Lung (tissue), 12 donors: Measurements from ENCODE around the gene ZFYVE26. TPM values are rescaled to one million over a fixed set of nuclear protein-coding genes. Genes with fewer than 3 reads are reported as not detected.
A peak's percentile ranks its signal among the peaks of the same experiment; 100 is the strongest.

Experiments
- ATAC-seq: fragments of 200-7000 bp; cut with Tn5 transposase; one replicate; pipeline ENCODE4 v1.9.1; 2020; ENCODE audit warnings: moderate number of reproducible peaks; ENCODE audit not compliant: insufficient read depth, low FRiP score
- DNase-seq, 3 donors: peaks; one replicate each; pipeline ENCODE4 v3.0.0-alpha.2; 2013 to 2017
- H3K27ac ChIP-seq, 2 donors: one replicate each; pipeline ENCODE4 v1.5.1; 2013; ENCODE audit warnings: mild to moderate bottlenecking in 2 of 2, moderate library complexity in 2 of 2, control low read depth in 1 of 2, inconsistent platforms in 1 of 2, low read depth in 1 of 2, low read length in 1 of 2
- H3K27me3 ChIP-seq, 3 donors: one replicate each; pipeline ENCODE4 v1.5.1; 2013; ENCODE audit warnings: low read length in 2 of 3; ENCODE audit not compliant: control insufficient read depth in 3 of 3, insufficient read depth in 3 of 3
- H3K36me3 ChIP-seq, 4 donors: one replicate each; pipeline ENCODE4 v1.5.1; 2013; ENCODE audit warnings: low read length in 4 of 4, mild to moderate bottlenecking in 1 of 4, moderate library complexity in 1 of 4; ENCODE audit not compliant: control insufficient read depth in 4 of 4, insufficient read depth in 4 of 4
- H3K4me1 ChIP-seq, 5 donors: one replicate each; pipeline ENCODE4 v1.5.1; 2013; ENCODE audit warnings: low read length in 5 of 5, mild to moderate bottlenecking in 2 of 5, moderate library complexity in 1 of 5; ENCODE audit not compliant: control insufficient read depth in 5 of 5, insufficient read depth in 5 of 5
- H3K4me3 ChIP-seq: one replicate; pipeline ENCODE4 v1.5.1; 2013; ENCODE audit warnings: mild to moderate bottlenecking, control low read depth, moderate library complexity
- H3K9ac ChIP-seq, 2 donors: one replicate each; pipeline ENCODE4 v1.5.1; 2013; ENCODE audit warnings: low read length in 2 of 2, control low read depth in 1 of 2; ENCODE audit not compliant: insufficient read depth in 1 of 2
- H3K9me3 ChIP-seq, 4 donors: one replicate each; pipeline ENCODE4 v1.5.1; 2013; ENCODE audit warnings: low read length in 3 of 4, mild to moderate bottlenecking in 1 of 4, moderate library complexity in 1 of 4; ENCODE audit not compliant: control insufficient read depth in 4 of 4, insufficient read depth in 3 of 4
- CTCF ChIP-seq: IDR thresholded peaks from 2 replicates; pipeline ENCODE4 v1.5.1; 2012; ENCODE audit warnings: mild to moderate bottlenecking; ENCODE audit errors: control extremely low read depth, extremely low read depth
- WGBS, 2 donors: extraction: QIAGEN DNeasy Blood & Tissue Kit; methylation state at CpG; one replicate each; pipeline ENCODE4 v1.1.7; 2013; 5-methylcytosine and 5-hydroxymethylcytosine counted together
- polyA plus RNA-seq, 2 donors: library from polyadenylated mRNA; stranded (reverse); fragments of 200-250 nt; gene quantifications; one replicate each; pipeline ENCODE4 v1.2.1, GENCODE V29; 2013
- total RNA-seq, 2 donors: library from RNA; depleted of rRNA in 1 of 2; stranded (reverse); fragments of >200 nt in 1 of 2; gene quantifications; one replicate each; pipeline ENCODE4 v1.2.1, GENCODE V29; 2014 to 2021
- donor health status: control.
- donor health status: control.
- donor health status: Bipolar disorder and iron deficiency.
- donor health status: healthy.
- donor health status: DM: yes; HTN: yes; CAD: no.

ZFYVE26 gene
- total and polyA plus RNA-seq, 4 donors: 6.8 to 50.6 (median 22.0) TPM

GRCh38 chr14:67768219-67768618 lies 48.2 kb downstream of the ZFYVE26 start:
- no peak for ATAC-seq
- Histone ChIP-seq H3K9ac (no peak overlapping the region), H3K27ac (no peak overlapping the region), H3K36me3 (peaks cover 34 to 56% (median 41%) of the 10 kb centered on the region in 4 donors), H3K9me3 (no peaks in the 10 kb centered on the region), H3K4me3 (no peak overlapping the region), H3K27me3 (no peaks in the 10 kb centered on the region), H3K4me1 (no peaks in the 10 kb centered on the region)
- TF ChIP-seq CTCF: no peak
- 70 to 87% methylated on average over 2 of the region's 2 CpGs for WGBS, 2 donors
- DNase-seq: peak in 1 of 3 donors; percentile 25

GRCh38 chr14:67766035-67766680 lies 50.2 kb downstream of the ZFYVE26 start:
- Histone ChIP-seq H3K27me3 (no peaks in the 10 kb centered on the region), H3K4me3 (no peak overlapping the region), H3K9me3 (no peaks in the 10 kb centered on the region), H3K36me3 (peaks cover 20 to 52% (median 37%) of the 10 kb centered on the region in 4 donors), H3K27ac (peak overlapping the region in 1 of 2 donors; percentile 52), H3K4me1 (no peaks in the 10 kb centered on the region), H3K9ac (no peak overlapping the region)
- WGBS, 2 donors: 66 to 75% methylated on average over 10 of the region's 10 CpGs
- peak in 1 of 3 donors; percentile 5 for DNase-seq
- no peak for ATAC-seq
- TF ChIP-seq CTCF: no peak

- H3K27ac ChIP-seq: no peak overlapping the region
- H3K4me1 ChIP-seq: no peaks in the 10 kb centered on the region
- H3K9ac ChIP-seq: no peak overlapping the region
- peaks cover 25 to 56% (median 44%) of the 10 kb centered on the region in 4 donors for H3K36me3 ChIP-seq
- WGBS, 2 donors: 84 to 92% methylated on average over 5 of the region's 5 CpGs
- no peaks in the 10 kb centered on the region for H3K27me3 ChIP-seq
- no peak for TF ChIP-seq CTCF
- ATAC-seq (no peak), DNase-seq (peak in 1 of 3 donors; percentile 7)
- H3K9me3 ChIP-seq: no peaks in the 10 kb centered on the region
- H3K4me3 ChIP-seq: no peak overlapping the region
Observed at GRCh38 chr14:67765192-67765834, 51.1 kb downstream of the ZFYVE26 start.
